CD14-positive monocyte (primary cell): ENCODE data around the gene EMID1. TPM values are rescaled to one million over a fixed set of nuclear protein-coding genes. Genes with fewer than 3 reads are reported as not detected.

Experiments used
- DNase-seq, 3 donors: peaks; one replicate each; pipeline ENCODE4 v3.0.0-alpha.2; 2011 to 2022
- H2AFZ ChIP-seq: 2 replicates; pipeline ENCODE4 v1.6.0; 2012; ENCODE audit warnings: mild to moderate bottlenecking, low read depth, low read length, inconsistent platforms; ENCODE audit not compliant: insufficient read depth, poor library complexity, severe bottlenecking
- H3K27ac ChIP-seq, 2 donors: 1 replicate in 1 of 2; 2 replicates in 1 of 2; pipeline ENCODE4 v1.5.1; 2012 to 2013; ENCODE audit warnings: low read length in 2 of 2, control low read depth in 1 of 2, inconsistent platforms in 1 of 2, low read depth in 1 of 2, mild to moderate bottlenecking in 1 of 2
- H3K27me3 ChIP-seq, 2 donors: one replicate each; pipeline versions ENCODE4 v1.6.0 to v1.6.1; 2011 to 2013; ENCODE audit warnings: low read length in 2 of 2; ENCODE audit not compliant: control insufficient read depth in 2 of 2, insufficient read depth in 2 of 2
- H3K36me3 ChIP-seq, 2 donors: replicated peaks in 1 of 2; 1 replicate in 1 of 2; 2 replicates in 1 of 2; pipeline versions ENCODE4 v1.5.1 to v1.6.1; 2012 to 2013; ENCODE audit warnings: low read length in 2 of 2, control low read depth in 1 of 2, inconsistent platforms in 1 of 2, mild to moderate bottlenecking in 1 of 2; ENCODE audit not compliant: insufficient read depth in 2 of 2, control insufficient read depth in 1 of 2
- H3K4me1 ChIP-seq, 2 donors: 1 replicate in 1 of 2; 2 replicates in 1 of 2; pipeline versions ENCODE4 v1.5.1 to v1.6.1; 2012 to 2013; ENCODE audit warnings: low read length in 2 of 2, control low read depth in 1 of 2, inconsistent platforms in 1 of 2, mild to moderate bottlenecking in 1 of 2, moderate library complexity in 1 of 2; ENCODE audit not compliant: insufficient read depth in 2 of 2, control insufficient read depth in 1 of 2
- H3K4me2 ChIP-seq: replicated peaks from 2 replicates; pipeline ENCODE3; 2012; ENCODE audit warnings: low read length, moderate library complexity, mild to moderate bottlenecking; ENCODE audit not compliant: poor library complexity, severe bottlenecking; ENCODE audit errors: extremely low read depth
- H3K4me3 ChIP-seq, 3 experiments: fragments of 200-600 bp in 1 of 3; sonication (generic) in 1 of 3; replicated peaks in 1 of 3; 1 replicate in 2 of 3; 2 replicates in 1 of 3; pipeline ENCODE4 v1.5.1; 2011 to 2013; ENCODE audit warnings: low read length in 3 of 3, mild to moderate bottlenecking in 3 of 3, control low read depth in 2 of 3, low read depth in 2 of 3, inconsistent platforms in 1 of 3, moderate library complexity in 1 of 3
- H3K79me2 ChIP-seq: 2 replicates; pipeline ENCODE4 v1.6.0; 2012; ENCODE audit warnings: mild to moderate bottlenecking, control low read depth, inconsistent platforms, low read length, moderate library complexity; ENCODE audit not compliant: insufficient read depth
- H3K9ac ChIP-seq: 2 replicates; pipeline ENCODE4 v1.6.0; 2017; ENCODE audit warnings: low read length, mild to moderate bottlenecking; ENCODE audit not compliant: insufficient read depth, poor library complexity, severe bottlenecking
- H3K9me3 ChIP-seq, 2 donors: replicated peaks in 1 of 2; 1 replicate in 1 of 2; 2 replicates in 1 of 2; pipeline versions ENCODE4 v1.5.1 to v1.6.1; 2012 to 2013; ENCODE audit warnings: low read length in 2 of 2, control low read depth in 1 of 2; ENCODE audit not compliant: control insufficient read depth in 1 of 2, insufficient read depth in 1 of 2
- H4K20me1 ChIP-seq: 2 replicates; pipeline ENCODE4 v1.6.0; 2012; ENCODE audit warnings: mild to moderate bottlenecking, low read length, control low read depth, moderate library complexity; ENCODE audit not compliant: insufficient read depth
- H3K27ac Mint-ChIP-seq, 7 donors: one replicate each; pipeline ENCODE4 v1.8.0; 2020; ENCODE audit warnings: mild to moderate bottlenecking in 7 of 7, mixed read lengths in 7 of 7, moderate library complexity in 6 of 7, inconsistent platforms in 2 of 7
- H3K27me3 Mint-ChIP-seq, 3 donors: one replicate each; pipeline ENCODE4 v1.8.0; 2021 to 2022; ENCODE audit warnings: low read depth in 3 of 3, mild to moderate bottlenecking in 3 of 3, mixed read lengths in 3 of 3, moderate library complexity in 3 of 3, inconsistent platforms in 1 of 3
- H3K36me3 Mint-ChIP-seq, 2 donors: one replicate each; pipeline ENCODE4 v1.8.0; 2020; ENCODE audit warnings: mixed read lengths in 2 of 2, inconsistent platforms in 1 of 2, mild to moderate bottlenecking in 1 of 2
- H3K4me1 Mint-ChIP-seq: one replicate; pipeline ENCODE4 v1.8.0; 2020; ENCODE audit warnings: mild to moderate bottlenecking, mixed read lengths
- H3K4me3 Mint-ChIP-seq, 2 donors: one replicate each; pipeline ENCODE4 v1.8.0; 2020; ENCODE audit warnings: mild to moderate bottlenecking in 2 of 2, mixed read lengths in 2 of 2, moderate library complexity in 1 of 2
- H3K9me3 Mint-ChIP-seq, 7 donors: one replicate each; pipeline ENCODE4 v1.8.0; 2020 to 2022; ENCODE audit warnings: mixed read lengths in 7 of 7, mild to moderate bottlenecking in 6 of 7, moderate library complexity in 6 of 7, inconsistent platforms in 2 of 7
- CTCF ChIP-seq: fragments of 200-600 bp; IDR thresholded peaks from one replicate; pipeline ENCODE4 v1.8.0; 2022; ENCODE audit warnings: antibody characterized with exemption, mild to moderate bottlenecking
- WGBS: methylation state at CpG from one replicate; pipeline ENCODE4 v1.1.5; 2013; ENCODE audit warnings: missing lambda C conversion rate; ENCODE audit not compliant: insufficient coverage; 5-methylcytosine and 5-hydroxymethylcytosine counted together
- intact Hi-C, 2 donors: fragments of 100-400 bp; cut with micrococcal nuclease; formaldehyde crosslinking; loops; one replicate each; pipeline versions ENCODE4 v1.15.0 to v1.15.1; 2023
- polyA plus RNA-seq, 3 donors: library from polyadenylated mRNA; depleted of rRNA in 1 of 3; unstranded in 2 of 3; stranded (reverse) in 1 of 3; fragments of 300-500 nt in 2 of 3; fragments of >200 nt in 1 of 3; fragmentation: Illumina TruSeq in 2 of 3; gene quantifications; 1 replicate in 2 of 3; 2 replicates in 1 of 3; pipeline ENCODE4 v1.2.3, GENCODE V29; 2012 to 2021

EMID1 gene
- polyA plus RNA-seq, 3 donors: not detected

GRCh38 chr22:29307596-29308147 lies 102.0 kb downstream of the EMID1 start:
- intact Hi-C loops: loop anchor here in 1 of 2 donors (5.0 kb wide), 1 partner anchor 35 kb away; no protein-coding TSS in a partner anchor
- peaks cover 59% of the 10 kb centered on the region for H3K4me1 Mint-ChIP-seq
- H3K36me3 Mint-ChIP-seq: peaks cover 2 to 14% of the 10 kb centered on the region in 2 donors
- peak overlapping the region; percentile 85 to 92 for H3K4me3 Mint-ChIP-seq
- H3K4me3 ChIP-seq: peak overlapping the region; percentile 42 to 94 (median 90)
- peak overlapping the region; percentile 76 for H3K9ac ChIP-seq
- no peaks in the 10 kb centered on the region for H3K9me3 ChIP-seq
- DNase-seq: peak in 1 of 3 donors; percentile 5
- no peaks in the 10 kb centered on the region for H3K79me2 ChIP-seq
- WGBS: 84% methylated on average over 16 of the region's 20 CpGs
- peak overlapping the region; percentile 94 for H3K4me2 ChIP-seq
- H3K4me1 ChIP-seq: peaks cover 54 to 86% of the 10 kb centered on the region in 2 donors
- no peak for TF ChIP-seq CTCF
- peak overlapping the region; percentile 92 for H2AFZ ChIP-seq
- peaks cover 0 to 5% (median under 1%) of the 10 kb centered on the region in 7 donors for H3K9me3 Mint-ChIP-seq
- H3K27ac Mint-ChIP-seq: peak overlapping the region in 6 of 7 donors; percentile 37 to 87 (median 78)
- H3K36me3 ChIP-seq: no peaks in the 10 kb centered on the region
- H3K27me3 Mint-ChIP-seq: peaks cover 25 to 51% (median 38%) of the 10 kb centered on the region in 3 donors
- peaks cover 0 to 40% of the 10 kb centered on the region in 2 donors for H3K27me3 ChIP-seq
- H3K27ac ChIP-seq: no peak overlapping the region
- no peaks in the 10 kb centered on the region for H4K20me1 ChIP-seq

GRCh38 chr22:29308148-29308790 lies 102.6 kb downstream of the EMID1 start:
- no peaks in the 10 kb centered on the region for H3K36me3 ChIP-seq
- H3K79me2 ChIP-seq: no peaks in the 10 kb centered on the region
- Mint-ChIP-seq H3K9me3 (peaks cover 3 to 11% (median 6%) of the 10 kb centered on the region in 7 donors), H3K36me3 (peaks cover 7 to 14% of the 10 kb centered on the region in 2 donors), H3K4me3 (peak overlapping the region; percentile 55 to 85), H3K27me3 (peaks cover 31 to 57% (median 44%) of the 10 kb centered on the region in 3 donors), H3K4me1 (peaks cover 59% of the 10 kb centered on the region), H3K27ac (peak overlapping the region in 3 of 7 donors; percentile 40 to 78 (median 78))
- WGBS: 92% methylated on average over 50 of the region's 50 CpGs
- no peak for TF ChIP-seq CTCF
- peak in 1 of 3 donors; percentile 4 for DNase-seq
- no peak overlapping the region for H2AFZ ChIP-seq
- intact Hi-C loops: loop anchor here in 1 of 2 donors (5.0 kb wide), 1 partner anchor 36 kb away; no protein-coding TSS in a partner anchor
- H3K9me3 ChIP-seq: peaks cover 0 to 5% of the 10 kb centered on the region in 2 donors
- peak overlapping the region in 1 of 3 experiments; percentile 94 for H3K4me3 ChIP-seq
- peaks cover 48 to 86% of the 10 kb centered on the region in 2 donors for H3K4me1 ChIP-seq
- H3K4me2 ChIP-seq: peak overlapping the region; percentile 94
- H3K27ac ChIP-seq: no peak overlapping the region
- no peak overlapping the region for H3K9ac ChIP-seq
- no peaks in the 10 kb centered on the region for H4K20me1 ChIP-seq
- peaks cover 3 to 44% of the 10 kb centered on the region in 2 donors for H3K27me3 ChIP-seq
